ENCODE measurements around the gene SMIM20. TPM values are rescaled to one million over a fixed set of nuclear protein-coding genes. Genes with fewer than 3 reads are reported as not detected.

Gene SMIM20
- total RNA-seq, 2 donors from 2014 or later: 27.8 to 52.1 TPM

- H3K27me3 ChIP-seq: no peaks in the 10 kb centered on the region
- no peaks in the 10 kb centered on the region for H3K9me3 ChIP-seq
- H3K4me3 ChIP-seq: no peak overlapping the region
- H3K4me1 ChIP-seq: peaks cover 0 to 16% of the 10 kb centered on the region in 2 donors
- H3K27ac ChIP-seq: no peak overlapping the region
- no peaks in the 10 kb centered on the region for H3K36me3 ChIP-seq
- TF ChIP-seq CTCF (IDR thresholded peaks at IDR 0.05): no peak
- DNase-seq (ENCODE audit: low spot score): no peak
These were observed 62.8 kb downstream of the SMIM20 start for GRCh38 chr4:25976780-25977179.

- no peak for TF ChIP-seq CTCF (IDR thresholded peaks at IDR 0.05)
- peaks cover 0 to 13% of the 10 kb centered on the region in 2 donors for H3K4me1 ChIP-seq
- H3K27me3 ChIP-seq: no peaks in the 10 kb centered on the region
- no peak for DNase-seq (ENCODE audit: low spot score)
- H3K4me3 ChIP-seq: no peak overlapping the region
- H3K9me3 ChIP-seq: no peaks in the 10 kb centered on the region
- no peak overlapping the region for H3K27ac ChIP-seq
- H3K36me3 ChIP-seq: no peaks in the 10 kb centered on the region
These were observed 63.6 kb downstream of the SMIM20 start for GRCh38 chr4:25977397-25978170.

GRCh38 chr4:25978327-25978726, 64.3 kb downstream of the SMIM20 start:
- no peak overlapping the region for H3K27ac ChIP-seq
- DNase-seq (ENCODE audit: low spot score): no peak
- H3K36me3 ChIP-seq: no peaks in the 10 kb centered on the region
- H3K4me1 ChIP-seq: peaks cover 0 to 6% of the 10 kb centered on the region in 2 donors
- no peak overlapping the region for H3K4me3 ChIP-seq
- no peaks in the 10 kb centered on the region for H3K27me3 ChIP-seq
- H3K9me3 ChIP-seq: no peaks in the 10 kb centered on the region
- no peak for TF ChIP-seq CTCF (IDR thresholded peaks at IDR 0.05)

Other genes starting within 250 kb of the SMIM20 start
- 1 to 10 TPM; 5.4 to 7.2 TPM for gene SEL1L3, start 51.2 kb upstream of the SMIM20 start, total RNA-seq